Erythroblast (primary cell): Measurements from ENCODE around the gene ZNF740.
A peak's percentile ranks its signal among the peaks of the same experiment; 100 is the strongest.

Source experiments
- DNase-seq, 2 experiments: peaks; one replicate each; lab custom pipeline; 2025; lab: John Stamatoyannopoulos, UW
- GATA1 ChIP-seq: IDR thresholded peaks from 2 replicates; pipeline ENCODE4 v1.6.1; 2011; ENCODE audit warnings: low read depth, mild to moderate bottlenecking, control low read depth, low read length, moderate library complexity
- POLR2A ChIP-seq: IDR thresholded peaks from 2 replicates; pipeline ENCODE4 v1.6.1; 2011; ENCODE audit warnings: mild to moderate bottlenecking, low read length

ZNF740 gene

GRCh38 chr12:53182903-53183302 lies 2.4 kb downstream of the ZNF740 start:
- TF ChIP-seq GATA1: no peak
- no peak for TF ChIP-seq POLR2A
- peak in 1 of 2 experiments; percentile 40 for DNase-seq

- TF ChIP-seq GATA1 (no peak), POLR2A (no peak)
- no peak for DNase-seq
These were observed 4.3 kb downstream of the ZNF740 start for GRCh38 chr12:53184828-53185227.

DNA sequence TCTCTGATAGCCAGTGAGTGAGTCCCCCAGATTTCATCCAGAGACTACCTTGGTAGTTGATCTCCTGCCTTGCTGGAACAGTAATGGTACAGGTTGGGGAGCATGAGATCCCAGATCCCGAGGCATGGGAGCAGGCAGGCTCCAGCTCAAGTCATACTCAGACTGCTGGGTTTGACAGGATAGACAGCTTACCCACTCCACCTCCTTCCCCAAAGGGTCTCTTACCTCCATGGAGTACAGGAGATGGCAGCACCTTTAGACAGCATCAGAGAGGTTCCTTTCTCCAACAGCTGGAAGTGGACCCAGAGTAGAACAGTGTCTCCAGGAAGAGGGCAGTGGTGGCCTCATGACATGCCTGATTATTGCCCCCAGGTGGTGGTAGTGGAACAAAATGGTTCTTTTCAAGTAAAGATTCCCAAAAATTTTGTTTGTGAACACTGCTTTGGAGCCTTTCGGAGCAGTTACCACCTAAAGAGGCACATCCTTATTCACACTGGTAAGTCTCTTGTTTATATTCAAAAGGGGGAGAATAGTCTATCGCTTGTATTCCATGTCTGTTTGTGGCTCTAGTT lies 5.1 kb downstream of the ZNF740 start:
- TF ChIP-seq POLR2A (no peak), GATA1 (no peak)
- DNase-seq: no peak

- TF ChIP-seq POLR2A (no peak), GATA1 (no peak)
- no peak for DNase-seq
These were observed 6.2 kb downstream of the ZNF740 start for GRCh38 chr12:53186745-53187144.

GRCh38 chr12:53187145-53187899 lies 6.8 kb downstream of the ZNF740 start:
- no peak for DNase-seq
- TF ChIP-seq GATA1 (no peak), POLR2A (no peak)

DNA sequence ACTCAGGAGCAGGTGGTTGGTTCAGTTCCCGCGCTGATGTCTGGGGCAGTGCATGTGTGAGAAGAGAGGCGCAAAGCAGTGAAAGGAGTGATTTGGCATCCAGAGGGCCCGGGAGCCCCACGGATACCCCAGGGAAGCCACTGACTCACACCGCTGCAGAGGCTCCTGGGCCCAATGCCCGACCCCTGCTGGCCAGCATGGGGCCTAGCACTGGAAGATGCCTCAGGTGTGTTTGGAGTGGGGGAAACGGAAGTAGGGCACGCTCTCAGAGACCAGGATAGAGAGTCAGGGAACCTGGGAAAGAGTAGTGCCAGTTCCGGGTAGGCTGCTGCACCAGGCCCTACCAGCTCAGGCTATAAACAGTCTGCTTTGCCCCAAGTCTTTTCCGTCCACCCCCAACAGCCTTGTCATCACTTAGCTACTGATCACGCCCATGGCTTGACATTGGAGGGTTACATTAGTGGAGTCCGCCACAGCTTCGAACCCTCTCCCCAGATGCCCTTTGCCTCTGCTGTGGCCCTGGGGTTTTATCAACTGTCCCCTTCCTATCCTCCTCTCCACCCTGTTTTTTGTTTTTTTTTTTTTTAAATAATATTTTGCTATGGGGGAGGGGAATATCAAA lies 9.7 kb downstream of the ZNF740 start:
- peak; percentile 47 to 54 for DNase-seq

DNA sequence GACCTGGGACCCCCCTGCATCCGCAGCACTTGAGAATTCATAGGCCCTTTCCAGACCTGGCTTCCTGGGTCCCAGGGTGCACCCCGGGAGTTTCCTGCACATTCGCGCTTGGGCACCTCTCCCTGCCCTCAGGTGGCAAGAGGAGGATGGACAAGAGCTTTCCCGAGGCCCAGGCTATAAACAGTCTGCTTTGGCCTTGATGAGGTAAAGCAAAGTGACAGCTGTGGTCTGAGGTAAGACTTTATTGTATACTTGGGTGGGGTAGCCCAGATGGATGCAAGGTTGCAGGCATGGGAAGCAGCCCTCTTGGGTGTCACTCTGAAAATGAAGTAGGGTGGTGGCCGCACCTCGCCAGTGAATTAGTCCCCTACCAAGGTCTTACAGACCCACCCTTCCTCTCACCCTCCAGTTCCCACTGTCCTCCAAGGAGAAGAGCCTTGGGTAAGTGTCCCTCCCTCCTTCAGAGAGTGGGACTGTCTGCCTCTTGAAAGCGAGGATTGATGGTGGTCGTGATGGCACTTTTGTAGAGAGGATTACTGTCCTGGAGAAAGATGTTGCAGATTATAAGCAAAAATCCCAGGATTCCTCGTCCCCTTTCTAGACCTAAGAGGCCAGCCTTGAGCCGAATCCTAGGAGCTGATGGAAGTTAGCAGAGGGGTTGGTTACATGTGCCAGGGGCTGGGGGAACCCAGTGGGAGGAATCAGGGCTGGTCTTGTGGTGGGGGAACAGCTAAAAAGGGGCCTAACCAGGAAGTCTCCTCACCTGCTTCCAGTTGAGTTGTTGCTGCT lies 10.8 kb downstream of the ZNF740 start:
- TF ChIP-seq POLR2A (no peak), GATA1 (no peak)
- no peak for DNase-seq

More for the DNA sequence above, 9.7 kb downstream of the ZNF740 start:
- TF ChIP-seq POLR2A (peak; percentile 23), GATA1 (no peak)

DNA sequence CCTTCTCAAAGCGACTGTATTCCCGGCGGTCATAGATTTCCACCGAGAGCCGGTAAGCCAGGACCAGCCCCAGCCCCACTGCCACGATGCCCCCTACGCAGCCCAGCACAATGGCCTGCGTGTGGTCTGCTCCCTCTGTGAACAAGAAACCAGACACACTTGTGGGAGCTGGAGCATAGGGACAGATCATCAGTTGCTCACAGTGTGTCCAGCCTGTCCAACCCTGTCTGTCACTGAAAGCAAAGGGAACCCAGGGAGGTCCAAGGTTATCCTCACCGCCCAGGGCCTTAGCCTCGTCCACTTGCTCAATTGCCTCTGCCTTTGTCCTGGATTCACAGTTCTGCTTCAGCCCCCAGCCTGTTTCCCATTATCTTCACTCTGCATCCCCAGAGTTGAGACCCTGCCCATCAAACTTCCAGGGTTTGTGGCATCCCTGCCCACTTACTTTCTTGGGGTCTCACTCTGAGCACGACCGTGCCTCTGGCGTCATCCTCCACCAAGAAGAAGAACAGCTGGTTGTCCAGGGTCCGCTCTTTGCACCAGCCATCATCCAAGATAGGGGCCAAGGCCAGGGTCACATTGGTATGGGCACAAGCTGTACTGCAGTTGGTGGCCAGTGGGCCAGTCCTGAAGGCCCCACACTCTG lies 11.5 kb downstream of the ZNF740 start:
- no peak for DNase-seq
- TF ChIP-seq GATA1 (no peak), POLR2A (peak; percentile 11)

GRCh38 chr12:53192531-53193021 lies 12.1 kb downstream of the ZNF740 start:
- TF ChIP-seq GATA1 (no peak), POLR2A (peak; percentile 26)
- DNase-seq: no peak

- DNase-seq: no peak
These were observed 12.5 kb downstream of the ZNF740 start for GRCh38 chr12:53193040-53193439.

DNA sequence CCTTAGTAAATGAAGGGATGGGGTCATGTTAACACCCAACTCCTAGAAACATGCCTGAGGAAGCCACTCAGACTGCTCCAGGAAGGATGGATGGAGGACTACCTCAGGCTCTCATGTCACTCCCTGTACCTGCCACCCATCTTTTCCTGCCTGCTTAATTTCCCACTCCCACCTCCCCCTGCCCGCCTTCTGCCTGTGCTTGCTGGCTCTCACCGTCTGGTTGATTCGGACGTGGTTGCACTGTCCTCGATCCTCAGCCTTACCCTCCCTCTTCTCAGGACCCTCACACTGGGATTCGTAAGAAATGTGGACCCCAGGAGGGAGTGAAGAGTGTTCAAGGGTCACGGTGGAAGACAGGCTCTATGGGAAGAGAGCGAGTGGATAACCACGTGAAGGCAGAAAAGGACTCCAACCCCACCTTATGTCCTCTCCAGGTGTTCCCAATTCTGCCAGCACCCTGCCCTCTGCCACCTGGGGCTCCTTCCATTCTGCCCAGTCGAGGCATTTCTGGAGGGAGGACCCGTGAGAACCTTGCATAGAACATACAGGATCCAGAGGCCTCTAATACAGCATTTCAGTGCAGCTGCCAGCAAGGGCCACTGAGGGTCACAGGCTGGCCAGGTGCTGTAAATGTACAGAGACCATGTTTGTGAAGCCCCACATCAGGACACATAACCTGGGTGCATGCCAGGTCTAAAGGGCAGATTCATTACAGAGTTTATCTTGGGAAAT lies 13.6 kb downstream of the ZNF740 start:
- TF ChIP-seq POLR2A (no peak), GATA1 (no peak)
- no peak for DNase-seq

More at GRCh38 chr12:53193040-53193439, 12.5 kb downstream of the ZNF740 start:
- TF ChIP-seq POLR2A: no peak
- no peak for TF ChIP-seq GATA1

DNA sequence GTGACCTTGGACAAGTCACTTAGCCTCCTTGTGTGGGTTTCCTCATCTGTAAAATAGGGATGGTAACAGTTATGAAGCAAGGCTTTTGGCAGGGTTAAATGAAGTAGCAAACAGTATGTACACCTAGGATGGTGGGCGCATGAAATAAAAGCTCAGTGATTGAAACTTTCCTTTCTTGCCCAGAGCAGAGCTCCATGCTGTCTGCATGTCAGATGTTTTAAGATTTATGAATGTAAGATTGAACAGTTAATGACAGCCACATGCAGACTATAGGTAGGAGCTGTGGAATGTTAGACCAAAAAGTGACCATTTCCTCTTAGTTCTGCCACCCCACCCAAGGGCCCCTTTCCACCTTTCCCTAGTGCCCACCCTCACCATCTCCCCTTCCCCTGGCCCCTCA lies 14.5 kb downstream of the ZNF740 start:
- TF ChIP-seq POLR2A (no peak), GATA1 (no peak)
- DNase-seq: no peak
